ENCODE measurements around the gene FYN.

Gene FYN

GRCh38 chr6:111775145-111775922, 97.9 kb downstream of the FYN start:
- TF ChIP-seq, protein P1, sequence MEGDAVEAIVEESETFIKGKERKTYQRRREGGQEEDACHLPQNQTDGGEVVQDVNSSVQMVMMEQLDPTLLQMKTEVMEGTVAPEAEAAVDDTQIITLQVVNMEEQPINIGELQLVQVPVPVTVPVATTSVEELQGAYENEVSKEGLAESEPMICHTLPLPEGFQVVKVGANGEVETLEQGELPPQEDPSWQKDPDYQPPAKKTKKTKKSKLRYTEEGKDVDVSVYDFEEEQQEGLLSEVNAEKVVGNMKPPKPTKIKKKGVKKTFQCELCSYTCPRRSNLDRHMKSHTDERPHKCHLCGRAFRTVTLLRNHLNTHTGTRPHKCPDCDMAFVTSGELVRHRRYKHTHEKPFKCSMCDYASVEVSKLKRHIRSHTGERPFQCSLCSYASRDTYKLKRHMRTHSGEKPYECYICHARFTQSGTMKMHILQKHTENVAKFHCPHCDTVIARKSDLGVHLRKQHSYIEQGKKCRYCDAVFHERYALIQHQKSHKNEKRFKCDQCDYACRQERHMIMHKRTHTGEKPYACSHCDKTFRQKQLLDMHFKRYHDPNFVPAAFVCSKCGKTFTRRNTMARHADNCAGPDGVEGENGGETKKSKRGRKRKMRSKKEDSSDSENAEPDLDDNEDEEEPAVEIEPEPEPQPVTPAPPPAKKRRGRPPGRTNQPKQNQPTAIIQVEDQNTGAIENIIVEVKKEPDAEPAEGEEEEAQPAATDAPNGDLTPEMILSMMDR (IDR thresholded peaks at IDR 0.05; ENCODE audit: low read length, missing control alignments) = no peak
- no peak overlapping the region for H3K4me3 ChIP-seq (replicated peaks; ENCODE audit: low read depth, low read length)
- DNase-seq (ENCODE audit: low read depth) = no peak

DNA sequence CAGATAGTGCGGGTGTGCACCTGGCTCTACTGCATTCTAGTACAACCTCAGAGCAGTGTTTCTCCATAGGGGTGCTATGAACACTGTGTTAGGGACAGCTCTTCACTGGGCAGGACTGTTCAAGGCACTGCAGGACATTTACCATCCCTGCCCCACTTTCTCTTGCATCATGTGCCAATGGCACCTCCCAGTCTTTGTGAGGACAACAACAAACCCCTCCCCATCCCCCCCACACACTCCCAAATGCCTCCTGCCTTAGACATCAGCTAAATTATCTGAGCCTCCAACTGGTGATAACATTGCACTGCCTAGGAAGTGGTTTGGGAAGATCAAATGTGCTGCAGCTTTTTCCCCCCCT, 98.9 kb downstream of the FYN start:
- TF ChIP-seq, protein P1 (IDR thresholded peaks at IDR 0.05; ENCODE audit: low read length, missing control alignments) = no peak
- DNase-seq (ENCODE audit: low read depth) = peak; percentile 44
- H3K4me3 ChIP-seq (replicated peaks; ENCODE audit: low read depth, low read length) = no peak overlapping the region

GRCh38 chr6:111773501-111774345, 99.5 kb downstream of the FYN start:
- H3K4me3 ChIP-seq (replicated peaks; ENCODE audit: low read depth, low read length) = no peak overlapping the region
- TF ChIP-seq, protein P1 (IDR thresholded peaks at IDR 0.05; ENCODE audit: low read length, missing control alignments) = no peak
- no peak for DNase-seq (ENCODE audit: low read depth)

- TF ChIP-seq, protein P1 (IDR thresholded peaks at IDR 0.05; ENCODE audit: low read length, missing control alignments) = no peak
- H3K4me3 ChIP-seq (replicated peaks; ENCODE audit: low read depth, low read length) = no peak overlapping the region
- DNase-seq (ENCODE audit: low read depth) = no peak
Observed at GRCh38 chr6:111772381-111772780, 100.9 kb downstream of the FYN start.

GRCh38 chr6:111771629-111772028, 101.6 kb downstream of the FYN start:
- TF ChIP-seq, protein P1 (IDR thresholded peaks at IDR 0.05; ENCODE audit: low read length, missing control alignments) = no peak
- no peak overlapping the region for H3K4me3 ChIP-seq (replicated peaks; ENCODE audit: low read depth, low read length)
- no peak for DNase-seq (ENCODE audit: low read depth)

GRCh38 chr6:111771094-111771432, 102.2 kb downstream of the FYN start:
- H3K4me3 ChIP-seq (replicated peaks; ENCODE audit: low read depth, low read length) = no peak overlapping the region
- TF ChIP-seq, protein P1 (IDR thresholded peaks at IDR 0.05; ENCODE audit: low read length, missing control alignments) = no peak
- no peak for DNase-seq (ENCODE audit: low read depth)

All from fibroblast of pulmonary artery (primary cell).